GM11168 (cell line): ENCODE data around the gene CHIA.
"Not testable (repeated sequence)": the region's sequence is repeated elsewhere in the genome, so short reads cannot be mapped to it uniquely, and the experiment has no call there.

Experiments
- in situ Hi-C: fragments of 300-500 bp; cut with MboI; formaldehyde crosslinking; loops from one replicate; pipeline ENCODE4 v1.12.0; 2022; ENCODE audit warnings: low sequenced_read_pairs; ENCODE audit not compliant: unreplicated experiment

CHIA gene

DNA sequence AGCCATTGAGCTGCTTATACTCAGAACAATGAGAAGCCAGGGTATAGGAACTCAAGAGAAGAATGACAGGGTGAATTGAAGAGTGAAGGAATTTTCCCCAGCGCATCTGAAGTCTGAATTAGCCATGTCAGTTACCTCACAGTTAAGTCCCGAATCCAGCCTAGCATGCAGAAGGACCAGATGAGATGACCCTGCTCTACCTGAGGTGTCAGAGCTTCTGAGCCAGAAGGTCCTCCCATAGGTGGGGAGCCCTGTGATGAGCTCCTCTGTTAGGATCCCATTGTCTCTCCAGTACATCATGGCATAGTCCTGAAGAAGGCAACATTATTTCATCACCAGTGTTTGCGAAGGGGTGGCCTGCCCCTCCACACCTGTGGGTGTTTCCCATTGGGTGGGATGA is 68.7 kb downstream of the CHIA start:
- in situ Hi-C loops = no loop called here

DNA sequence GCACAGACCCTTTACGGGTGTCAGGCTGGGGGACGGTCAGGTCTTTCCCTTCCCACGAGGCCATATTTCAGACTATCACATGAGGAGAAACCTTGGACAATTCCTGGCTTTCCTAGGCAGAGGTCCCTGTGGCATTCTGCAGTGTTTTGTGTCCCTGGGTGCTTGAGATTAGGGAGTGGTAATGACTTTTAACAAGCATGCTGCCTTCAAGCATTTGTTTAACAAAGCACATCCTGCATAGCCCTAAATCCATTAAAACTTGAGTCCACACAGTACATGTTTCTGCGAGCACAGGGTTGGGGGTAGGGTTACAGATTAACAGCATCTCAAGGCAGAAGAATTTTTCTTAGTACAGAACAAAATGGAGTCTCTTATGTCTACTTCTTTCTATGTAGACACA is 69.6 kb downstream of the CHIA start:
- in situ Hi-C loops = not testable (repeated sequence)

- in situ Hi-C loops = no loop called here
These were observed 71.1 kb downstream of the CHIA start for GRCh38 chr1:111361761-111362160.

- in situ Hi-C loops = no loop called here
These were observed 74.0 kb downstream of the CHIA start for GRCh38 chr1:111364690-111365089.

GRCh38 chr1:111366256-111366655 is 75.6 kb downstream of the CHIA start:
- in situ Hi-C loops = no loop called here

DNA sequence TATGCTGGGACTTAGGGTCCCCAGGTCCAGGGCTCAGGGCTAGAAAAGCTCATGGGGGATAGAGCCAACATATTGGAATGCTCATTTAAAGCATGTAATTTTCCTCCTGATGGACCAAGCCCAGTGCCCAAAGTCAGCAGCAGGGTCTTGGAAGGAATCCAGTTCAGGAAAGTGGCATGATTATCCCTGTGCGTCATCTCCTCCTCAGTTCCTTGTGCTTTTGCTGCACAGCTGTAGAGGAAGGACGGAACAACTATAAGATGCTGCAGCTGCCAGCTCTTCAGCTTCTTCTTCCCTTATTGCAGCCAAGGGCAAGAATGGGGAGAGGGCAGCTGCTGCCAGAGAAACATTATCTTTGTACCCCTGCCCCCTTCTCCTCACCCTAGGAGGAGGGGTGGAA is 78.5 kb downstream of the CHIA start:
- in situ Hi-C loops = no loop called here

GRCh38 chr1:111369645-111370044 is 79.0 kb downstream of the CHIA start:
- in situ Hi-C loops = no loop called here
